ENCODE results near the gene GABRG3.

The GABRG3 gene

DNA sequence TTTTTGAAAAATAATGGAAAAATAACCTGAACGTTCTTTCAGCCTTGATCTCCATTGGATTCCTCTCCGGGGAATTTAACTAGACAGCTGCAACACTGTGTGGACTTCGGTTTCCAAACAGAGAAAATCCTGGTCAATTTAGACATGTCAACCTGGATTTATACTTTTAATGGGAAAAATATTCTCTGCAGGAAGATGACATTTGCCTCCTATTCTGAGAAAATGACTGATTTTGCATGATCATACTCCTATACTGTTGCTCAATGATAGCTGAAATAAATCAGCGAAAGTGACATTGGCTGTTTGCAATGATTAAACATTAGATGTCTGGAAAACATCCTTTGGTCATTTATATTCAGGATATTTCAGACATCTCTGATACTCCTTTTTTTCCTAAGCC is 94.8 kb downstream of the GABRG3 start:
- H3K4me2 ChIP-seq: no peak overlapping the region
- no peaks in the 10 kb centered on the region for H3K79me2 ChIP-seq (ENCODE audit: insufficient read depth, low read depth)
- TF ChIP-seq, protein P1, sequence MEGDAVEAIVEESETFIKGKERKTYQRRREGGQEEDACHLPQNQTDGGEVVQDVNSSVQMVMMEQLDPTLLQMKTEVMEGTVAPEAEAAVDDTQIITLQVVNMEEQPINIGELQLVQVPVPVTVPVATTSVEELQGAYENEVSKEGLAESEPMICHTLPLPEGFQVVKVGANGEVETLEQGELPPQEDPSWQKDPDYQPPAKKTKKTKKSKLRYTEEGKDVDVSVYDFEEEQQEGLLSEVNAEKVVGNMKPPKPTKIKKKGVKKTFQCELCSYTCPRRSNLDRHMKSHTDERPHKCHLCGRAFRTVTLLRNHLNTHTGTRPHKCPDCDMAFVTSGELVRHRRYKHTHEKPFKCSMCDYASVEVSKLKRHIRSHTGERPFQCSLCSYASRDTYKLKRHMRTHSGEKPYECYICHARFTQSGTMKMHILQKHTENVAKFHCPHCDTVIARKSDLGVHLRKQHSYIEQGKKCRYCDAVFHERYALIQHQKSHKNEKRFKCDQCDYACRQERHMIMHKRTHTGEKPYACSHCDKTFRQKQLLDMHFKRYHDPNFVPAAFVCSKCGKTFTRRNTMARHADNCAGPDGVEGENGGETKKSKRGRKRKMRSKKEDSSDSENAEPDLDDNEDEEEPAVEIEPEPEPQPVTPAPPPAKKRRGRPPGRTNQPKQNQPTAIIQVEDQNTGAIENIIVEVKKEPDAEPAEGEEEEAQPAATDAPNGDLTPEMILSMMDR (conservative IDR thresholded peaks at IDR 0.05; ENCODE audit: low read depth, low read length): no peak

DNA sequence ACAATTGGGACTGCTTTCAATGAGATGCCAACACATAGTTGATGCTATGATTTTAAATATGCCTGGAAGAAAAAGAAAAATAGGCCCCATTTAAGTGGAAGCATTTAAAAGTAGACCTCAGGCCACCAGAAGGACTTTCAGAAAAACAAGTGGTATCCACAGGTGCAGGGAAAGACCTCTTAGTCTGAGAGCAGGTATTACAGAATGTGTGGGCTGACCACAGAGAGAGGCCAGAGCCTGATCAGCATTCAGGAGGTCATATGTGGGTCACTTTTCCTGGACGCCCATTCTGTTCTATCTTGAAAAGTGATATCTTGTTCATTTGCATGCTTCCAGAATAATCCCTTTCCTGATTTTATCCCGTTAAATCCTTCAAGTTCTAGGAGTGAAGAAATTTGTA is 95.5 kb downstream of the GABRG3 start:
- Histone ChIP-seq H3K27ac (no peak overlapping the region), H2AFZ (ENCODE audit: low read depth) (no peak overlapping the region), H3K4me3 (IDR thresholded peaks at IDR 0.05; ENCODE audit: insufficient read depth, low read depth, low read length) (no peak overlapping the region), H3K9ac (no peak overlapping the region), H3K27me3 (ENCODE audit: insufficient read depth, low read depth) (no peaks in the 10 kb centered on the region), H4K20me1 (ENCODE audit: insufficient read depth) (no peaks in the 10 kb centered on the region), H3K79me2 (ENCODE audit: insufficient read depth, low read depth) (no peaks in the 10 kb centered on the region), H3K4me1 (ENCODE audit: low read depth, poor library complexity, severe bottlenecking) (no peaks in the 10 kb centered on the region), H3K4me2 (no peak overlapping the region), H3K36me3 (ENCODE audit: insufficient read depth) (no peaks in the 10 kb centered on the region)
- TF ChIP-seq, protein P1 (conservative IDR thresholded peaks at IDR 0.05; ENCODE audit: low read depth, low read length): no peak

More for the DNA sequence above, 94.8 kb downstream of the GABRG3 start:
- Histone ChIP-seq H3K27ac (no peak overlapping the region), H3K4me1 (ENCODE audit: low read depth, poor library complexity, severe bottlenecking) (no peaks in the 10 kb centered on the region), H2AFZ (ENCODE audit: low read depth) (no peak overlapping the region), H3K4me3 (IDR thresholded peaks at IDR 0.05; ENCODE audit: insufficient read depth, low read depth, low read length) (no peak overlapping the region), H3K36me3 (ENCODE audit: insufficient read depth) (no peaks in the 10 kb centered on the region), H3K9ac (no peak overlapping the region), H3K27me3 (ENCODE audit: insufficient read depth, low read depth) (no peaks in the 10 kb centered on the region), H4K20me1 (ENCODE audit: insufficient read depth) (no peaks in the 10 kb centered on the region)

DNA sequence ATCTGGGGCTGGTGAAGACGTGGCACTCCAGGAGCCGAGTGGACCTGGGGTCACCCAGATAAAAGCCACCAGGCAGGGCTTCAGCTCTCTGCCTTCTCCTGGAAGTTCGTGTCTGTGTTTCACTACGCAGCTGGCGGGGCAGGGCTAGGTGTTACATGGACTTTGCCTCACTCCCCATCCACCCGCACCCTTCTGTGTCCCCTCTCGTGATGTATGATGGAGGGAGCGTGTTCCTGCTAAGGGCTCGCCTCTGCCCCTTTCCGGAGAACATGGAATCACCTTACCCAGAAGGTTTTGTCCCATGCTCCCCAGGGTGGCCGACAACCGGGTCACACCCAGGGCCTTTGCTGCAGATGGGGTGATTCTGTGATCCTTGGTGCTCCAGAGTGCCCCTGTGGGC is 96.2 kb downstream of the GABRG3 start:
- no peak overlapping the region for H2AFZ ChIP-seq (ENCODE audit: low read depth)
- H3K4me1 ChIP-seq (ENCODE audit: low read depth, poor library complexity, severe bottlenecking): no peaks in the 10 kb centered on the region
- no peak overlapping the region for H3K4me3 ChIP-seq (IDR thresholded peaks at IDR 0.05; ENCODE audit: insufficient read depth, low read depth, low read length)
- H3K4me2 ChIP-seq: no peak overlapping the region
- no peaks in the 10 kb centered on the region for H3K27me3 ChIP-seq (ENCODE audit: insufficient read depth, low read depth)
- TF ChIP-seq, protein P1 (conservative IDR thresholded peaks at IDR 0.05; ENCODE audit: low read depth, low read length): no peak
- H3K27ac ChIP-seq: no peak overlapping the region
- H3K36me3 ChIP-seq (ENCODE audit: insufficient read depth): no peaks in the 10 kb centered on the region
- no peaks in the 10 kb centered on the region for H3K79me2 ChIP-seq (ENCODE audit: insufficient read depth, low read depth)
- H3K9ac ChIP-seq: no peak overlapping the region
- no peaks in the 10 kb centered on the region for H4K20me1 ChIP-seq (ENCODE audit: insufficient read depth)

DNA sequence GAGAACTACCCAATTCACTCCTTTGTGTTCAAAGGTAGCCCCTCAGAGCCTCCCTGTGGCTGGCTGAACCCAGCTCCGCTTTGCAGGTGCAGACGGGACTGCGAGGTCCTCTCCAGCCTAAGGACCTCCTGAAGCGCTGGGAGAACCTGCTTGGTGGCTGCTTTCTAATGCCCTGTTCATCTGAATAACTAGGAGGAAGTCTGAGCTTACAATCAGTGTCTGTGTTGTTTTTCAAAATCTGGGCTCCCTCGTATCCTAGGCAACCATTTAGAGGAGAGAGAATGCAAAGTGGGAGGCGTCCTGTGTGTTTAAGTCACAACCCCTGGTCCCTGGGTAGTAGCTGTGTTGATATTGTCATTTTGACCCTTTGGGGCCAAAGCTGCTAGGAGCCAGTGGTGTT is 99.9 kb downstream of the GABRG3 start:
- Histone ChIP-seq H3K36me3 (ENCODE audit: insufficient read depth) (no peaks in the 10 kb centered on the region), H3K27ac (no peak overlapping the region), H3K79me2 (ENCODE audit: insufficient read depth, low read depth) (no peaks in the 10 kb centered on the region)

More for the DNA sequence above, 99.9 kb downstream of the GABRG3 start:
- Histone ChIP-seq H3K27me3 (ENCODE audit: insufficient read depth, low read depth) (no peaks in the 10 kb centered on the region), H4K20me1 (ENCODE audit: insufficient read depth) (no peaks in the 10 kb centered on the region), H3K4me1 (ENCODE audit: low read depth, poor library complexity, severe bottlenecking) (no peaks in the 10 kb centered on the region), H3K4me3 (IDR thresholded peaks at IDR 0.05; ENCODE audit: insufficient read depth, low read depth, low read length) (no peak overlapping the region), H2AFZ (ENCODE audit: low read depth) (no peak overlapping the region), H3K9ac (no peak overlapping the region), H3K4me2 (no peak overlapping the region)
- TF ChIP-seq, protein P1 (conservative IDR thresholded peaks at IDR 0.05; ENCODE audit: low read depth, low read length): no peak

All from KMS-11 (cell line).